Left hindlimb (tissue), 1 donor: ENCODE data around the gene FGF14.
"Not testable (repeated sequence)": the region's sequence is repeated elsewhere in the genome, so short reads cannot be mapped to it uniquely, and the experiment has no call there.

Experiments
- DNase-seq: peaks from one replicate; pipeline ENCODE4 v3.0.0-alpha.2; 2018

Gene FGF14

DNA sequence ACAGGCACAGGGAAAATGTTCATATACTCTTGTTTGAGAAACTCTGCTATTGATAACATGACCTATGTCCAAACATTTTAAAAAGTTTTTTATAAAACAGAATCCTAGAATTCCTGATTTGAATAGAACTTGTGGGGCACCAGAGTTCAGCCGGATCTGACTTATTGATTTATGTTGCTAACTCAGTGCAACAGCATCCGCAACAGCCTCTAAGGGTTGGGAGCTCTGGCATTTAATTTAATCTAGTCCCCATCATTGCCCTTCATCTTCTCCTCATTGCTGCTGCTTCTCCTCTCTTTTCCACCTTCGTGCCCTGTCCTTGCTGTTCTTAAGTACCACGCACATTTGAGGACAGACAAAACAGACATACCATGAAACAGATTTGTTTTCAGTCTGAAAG, 214.5 kb downstream of the FGF14 start:
- no peak for DNase-seq

DNA sequence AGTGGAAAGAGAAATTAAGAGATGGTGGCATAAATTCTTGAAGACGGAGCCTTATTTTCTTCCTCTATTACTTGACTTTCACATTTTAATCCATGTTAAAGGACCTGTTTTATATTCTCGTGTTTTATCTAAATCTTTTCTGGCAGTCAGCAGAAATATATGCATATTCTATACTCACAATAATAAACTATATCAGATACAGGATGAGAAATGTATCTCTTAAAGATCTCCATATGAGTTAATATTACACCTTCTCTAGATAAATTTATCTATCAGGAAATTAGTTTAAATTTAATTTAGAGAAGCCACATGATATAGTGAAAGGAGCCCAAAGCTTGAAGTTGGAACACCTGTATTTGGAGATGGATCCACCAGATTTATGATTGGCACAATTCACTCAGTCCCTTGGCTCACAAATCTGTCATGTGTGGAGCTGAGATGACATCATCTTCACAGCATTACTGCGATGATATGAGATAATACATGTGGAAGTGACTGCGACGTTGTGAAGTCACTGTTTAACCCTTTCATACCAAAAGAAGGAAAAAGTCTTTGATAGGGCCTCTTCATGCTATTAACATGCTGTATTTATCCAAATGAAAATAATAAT, 216.4 kb downstream of the FGF14 start:
- DNase-seq: no peak

DNA sequence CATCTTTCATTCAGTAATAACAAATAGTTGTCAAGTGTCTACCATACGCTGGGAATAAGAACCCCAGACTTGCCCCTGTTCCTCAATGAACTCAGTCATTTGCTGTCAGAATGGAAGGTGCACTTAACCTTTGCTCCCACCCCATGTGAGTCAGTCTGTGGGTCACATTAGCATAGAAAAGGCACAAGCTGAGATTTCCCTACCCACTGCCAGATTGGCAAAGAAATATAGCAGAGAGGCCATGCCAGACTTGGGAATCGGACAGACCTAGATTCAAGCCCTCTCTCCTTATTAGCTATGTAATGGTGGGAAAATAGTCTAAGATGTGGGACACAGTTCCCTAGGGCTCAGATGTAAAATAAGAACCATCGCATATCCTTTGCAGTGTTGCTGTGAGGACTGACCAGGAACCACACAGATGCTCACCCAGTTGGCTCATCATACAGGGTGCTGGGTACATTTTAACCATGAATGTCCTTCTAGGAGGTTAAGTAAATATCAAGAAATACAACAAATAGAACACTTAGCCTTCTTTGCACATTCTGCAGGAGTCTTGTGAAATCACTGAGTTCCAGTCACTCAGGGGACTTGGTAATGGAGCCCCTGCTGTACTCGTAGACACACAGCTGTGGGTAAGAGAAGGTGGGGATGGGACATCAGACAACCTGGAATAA, 218.2 kb downstream of the FGF14 start:
- no peak for DNase-seq

DNA sequence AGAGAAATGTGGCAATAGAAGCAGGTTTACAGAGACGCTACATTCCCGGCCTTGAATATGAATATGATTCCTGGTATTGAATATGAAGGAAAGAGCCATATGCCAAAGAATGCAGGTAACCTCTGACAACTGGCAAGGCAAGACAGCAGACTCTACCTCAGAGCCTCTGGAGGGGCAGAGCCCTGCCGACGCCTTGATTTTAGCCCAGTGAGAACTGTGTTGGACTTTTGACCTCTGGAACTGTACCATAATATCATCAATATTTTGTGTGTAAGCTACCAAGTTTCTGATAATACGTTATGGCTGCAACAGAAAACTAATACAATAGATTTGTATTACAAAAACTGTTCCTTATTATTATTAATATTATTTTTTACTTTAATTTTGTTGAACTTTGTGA, 219.7 kb downstream of the FGF14 start:
- DNase-seq: no peak

DNA sequence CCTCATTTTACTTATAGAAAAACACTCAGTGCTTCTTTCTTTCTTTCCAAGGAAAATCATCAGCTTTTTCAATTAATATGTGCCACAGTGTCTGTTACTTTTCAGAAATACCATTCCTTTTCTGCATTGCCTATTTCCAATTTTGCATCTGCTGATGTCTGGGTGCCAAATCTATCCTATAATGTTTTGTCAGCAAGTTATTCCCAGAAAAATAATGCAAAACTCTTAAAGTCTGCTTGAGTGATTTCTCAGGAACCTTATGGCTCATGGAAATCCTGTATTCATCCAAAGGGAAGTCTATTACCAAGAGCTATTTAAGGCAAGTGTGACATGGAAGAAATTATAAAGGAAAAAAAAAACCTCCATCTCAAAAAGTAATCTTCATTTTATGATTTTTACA, 224.4 kb downstream of the FGF14 start:
- DNase-seq: no peak

DNA sequence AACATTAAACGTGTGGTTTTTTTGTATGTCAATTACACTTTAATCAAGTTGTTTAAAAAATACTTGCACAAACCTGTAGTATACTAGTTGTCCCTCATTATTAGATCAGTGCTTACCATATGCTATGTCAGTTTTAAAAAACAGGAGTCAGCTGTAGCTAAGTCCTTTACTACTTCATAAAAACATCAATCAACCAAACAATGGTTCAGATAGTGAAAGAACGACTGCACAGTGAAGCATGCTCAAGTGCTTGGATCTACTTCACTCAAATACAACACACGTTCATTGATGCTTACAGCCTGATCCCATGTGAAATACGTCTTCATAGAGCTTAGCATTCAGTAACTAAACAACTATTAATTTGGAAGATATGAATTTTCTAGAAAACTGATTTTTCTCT, 225.0 kb downstream of the FGF14 start:
- DNase-seq: no peak

DNA sequence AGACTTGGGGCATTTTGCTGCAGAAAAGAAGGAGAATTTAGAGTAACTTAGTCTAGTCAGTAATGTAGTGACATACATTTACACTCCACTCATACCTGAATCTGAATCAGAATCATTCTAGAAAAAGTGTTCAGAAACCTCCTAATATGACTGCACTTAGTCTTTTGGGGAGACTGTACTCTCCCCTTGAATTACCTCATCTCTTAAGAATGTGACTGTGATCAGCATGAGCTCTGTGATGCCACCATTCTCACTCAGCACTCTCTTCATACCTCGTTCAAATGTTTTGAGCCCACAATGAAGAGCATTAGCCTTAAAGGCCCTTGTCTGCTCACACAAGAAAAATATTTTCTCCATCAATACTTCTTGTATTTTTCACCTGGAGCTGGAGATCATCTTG, 229.4 kb downstream of the FGF14 start:
- no peak for DNase-seq

DNA sequence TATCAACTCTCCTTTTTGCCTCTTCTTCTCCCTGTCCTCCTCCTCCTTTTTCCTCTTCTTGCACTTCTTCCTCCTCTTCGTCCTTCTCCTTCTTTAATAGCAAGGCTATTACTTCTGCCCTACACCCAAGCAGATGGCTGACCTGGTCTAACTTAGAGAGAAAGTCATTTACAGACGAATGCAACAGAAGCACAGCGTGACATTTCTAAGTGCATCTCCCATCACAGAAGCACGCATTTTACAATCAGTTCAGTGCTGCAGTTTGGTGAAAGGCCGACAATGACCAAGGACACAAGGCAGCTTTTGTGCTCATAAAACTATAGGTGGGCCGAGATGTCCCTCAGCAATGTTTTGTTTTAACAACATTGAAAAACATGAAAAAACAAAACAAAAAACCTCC, 231.5 kb downstream of the FGF14 start:
- no peak for DNase-seq

DNA sequence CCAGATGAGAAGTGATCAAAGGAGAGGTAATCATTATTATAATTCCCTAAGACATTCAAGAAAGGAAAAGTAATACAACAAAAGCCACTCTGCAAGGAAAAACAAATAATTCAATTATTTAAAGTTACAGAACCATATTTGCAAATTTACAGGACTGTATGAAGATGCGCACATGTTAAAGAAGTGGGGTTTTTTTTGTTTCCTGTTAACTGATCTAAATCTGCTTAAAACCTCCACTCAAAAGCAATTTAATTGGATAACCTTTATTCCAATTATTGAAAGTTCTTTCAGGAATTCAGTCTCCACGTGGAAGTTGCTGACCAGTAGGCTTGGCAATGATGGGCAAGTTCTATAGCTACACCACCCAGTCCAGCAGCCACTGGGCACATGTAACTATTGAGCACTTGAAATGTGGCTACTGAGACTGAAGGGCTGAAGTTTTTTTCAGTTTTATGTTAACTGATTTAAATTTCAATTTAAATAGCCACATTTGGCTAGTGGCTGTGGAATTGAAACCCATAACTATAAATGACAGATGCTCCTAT, 232.3 kb downstream of the FGF14 start:
- no peak for DNase-seq

DNA sequence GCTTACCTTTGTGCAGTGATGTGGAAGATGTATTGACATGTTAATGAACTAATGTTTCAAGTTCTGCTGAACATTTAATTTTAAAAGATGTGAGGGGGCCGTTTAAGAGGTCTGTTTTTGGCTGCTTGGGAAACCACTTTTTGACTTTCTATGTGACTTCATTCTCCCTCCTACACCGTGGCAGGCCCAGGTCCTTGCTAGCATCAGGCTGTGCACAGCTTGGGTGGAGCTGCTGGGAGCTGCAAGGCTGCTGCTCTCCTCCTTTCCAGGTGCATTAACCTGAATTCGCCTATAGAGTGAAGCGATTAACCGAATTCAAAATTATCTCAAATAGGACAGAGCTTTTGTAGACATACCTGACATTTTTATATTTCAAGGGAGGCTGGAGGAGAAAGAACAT, 249.1 kb downstream of the FGF14 start:
- no peak for DNase-seq

DNA sequence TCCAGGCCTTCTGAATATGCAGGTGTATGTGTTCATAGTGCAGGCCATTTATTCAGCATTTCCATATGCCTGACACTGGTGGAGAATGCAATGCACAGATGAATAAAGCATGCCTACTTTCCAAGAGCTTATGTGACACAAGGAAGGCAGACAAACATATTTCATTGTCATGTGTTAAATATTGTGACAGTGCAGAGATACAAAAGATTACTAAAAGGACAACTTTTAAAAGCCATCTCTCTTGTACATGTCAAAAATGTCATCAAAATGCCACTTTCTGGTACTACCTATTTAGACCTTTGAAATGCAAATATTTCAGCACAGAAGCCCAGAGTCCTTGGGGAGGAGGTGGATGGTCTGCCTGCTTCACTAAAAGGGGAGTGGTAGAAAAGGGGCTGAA, 254.5 kb downstream of the FGF14 start:
- DNase-seq: no peak

DNA sequence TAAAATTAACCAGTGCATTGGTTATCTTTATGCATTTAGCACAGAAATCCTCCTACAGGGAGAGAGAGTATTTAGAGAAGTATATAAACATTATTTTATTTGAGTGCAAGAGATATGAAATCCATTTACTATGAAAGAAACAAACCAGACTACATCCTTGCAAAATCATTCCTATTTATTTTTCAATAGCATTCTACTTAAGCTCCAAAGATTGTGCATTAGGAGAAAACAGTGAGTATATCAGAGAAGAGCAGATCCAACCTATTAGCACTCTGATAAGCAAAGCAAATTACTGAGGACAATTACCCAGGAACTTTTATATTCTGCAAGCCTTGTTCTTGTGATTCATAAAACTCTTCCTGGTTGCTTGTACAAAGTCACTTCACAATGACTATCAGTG, 256.1 kb downstream of the FGF14 start:
- no peak for DNase-seq

DNA sequence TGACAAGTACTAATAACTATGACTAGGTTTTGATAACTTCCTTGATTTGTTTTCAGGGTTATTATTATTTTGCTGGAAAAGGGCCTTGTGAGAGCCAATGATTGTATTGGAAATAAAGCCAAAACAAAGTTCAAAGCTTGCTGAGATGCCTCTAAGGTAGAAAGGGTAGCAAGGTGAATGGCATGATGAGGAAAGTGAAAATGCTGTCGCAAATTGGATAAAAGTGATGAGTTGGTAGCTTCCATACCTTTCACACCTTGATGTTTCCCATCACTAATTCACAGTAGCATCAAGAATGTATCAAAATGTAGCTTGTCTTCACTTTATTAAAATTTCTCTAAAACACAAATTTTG, 259.4 kb downstream of the FGF14 start:
- DNase-seq: no peak

DNA sequence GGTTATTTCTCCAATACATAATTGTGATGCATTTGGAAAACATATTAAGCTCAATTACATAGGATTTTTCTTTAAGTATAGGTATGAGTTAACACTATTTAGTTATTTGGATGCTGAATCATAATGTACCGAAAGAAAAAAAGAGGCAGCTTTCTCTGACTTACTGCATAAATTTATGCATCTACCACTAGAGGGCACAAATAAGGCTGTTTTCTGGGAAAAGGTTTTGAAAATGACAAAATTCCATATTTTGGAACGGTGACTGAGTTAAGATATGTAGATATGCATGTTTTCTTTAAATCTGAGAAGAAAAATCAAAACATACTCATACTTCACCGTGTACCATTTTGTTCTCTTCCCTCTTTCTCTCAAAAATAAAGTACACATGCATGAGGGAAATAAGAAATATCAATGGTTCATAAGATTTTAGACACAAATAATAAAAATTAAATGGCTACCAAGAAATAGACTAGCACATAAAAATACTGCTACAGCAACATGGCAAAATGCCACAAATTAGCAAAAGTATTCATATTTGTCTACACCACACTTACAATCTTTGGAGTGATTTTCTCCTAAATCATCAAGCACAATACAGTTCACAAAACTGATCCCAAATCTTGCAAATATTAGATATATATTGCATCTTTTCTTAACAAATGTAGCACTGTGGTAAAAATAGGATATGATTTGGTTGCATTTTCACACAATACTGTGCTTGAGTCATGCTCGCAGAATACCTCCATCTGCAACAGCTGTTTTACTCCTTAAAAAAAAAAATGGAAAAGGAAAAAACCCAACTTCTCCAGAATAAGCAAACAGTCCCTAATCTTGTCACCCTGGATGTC, 260.0 kb downstream of the FGF14 start:
- no peak for DNase-seq

DNA sequence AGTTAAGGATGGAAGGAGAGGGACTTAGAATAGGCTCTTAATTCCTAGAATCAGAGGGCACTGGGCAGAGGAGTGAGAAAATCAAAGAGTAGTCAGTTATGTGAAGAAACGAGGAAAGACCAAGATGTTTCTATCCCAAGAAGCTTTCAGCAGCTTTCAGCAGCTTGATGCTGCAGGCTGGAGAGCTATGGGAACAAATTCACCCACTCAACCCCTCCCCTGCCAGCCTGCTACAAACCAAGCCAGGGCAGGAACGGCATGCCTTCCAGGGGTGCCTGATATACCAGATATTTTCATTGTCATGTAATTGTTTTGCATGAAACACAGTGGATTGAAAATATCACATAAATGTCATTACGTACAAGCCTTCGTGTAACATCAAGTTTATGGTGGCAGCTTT, 262.2 kb downstream of the FGF14 start:
- DNase-seq: no peak

DNA sequence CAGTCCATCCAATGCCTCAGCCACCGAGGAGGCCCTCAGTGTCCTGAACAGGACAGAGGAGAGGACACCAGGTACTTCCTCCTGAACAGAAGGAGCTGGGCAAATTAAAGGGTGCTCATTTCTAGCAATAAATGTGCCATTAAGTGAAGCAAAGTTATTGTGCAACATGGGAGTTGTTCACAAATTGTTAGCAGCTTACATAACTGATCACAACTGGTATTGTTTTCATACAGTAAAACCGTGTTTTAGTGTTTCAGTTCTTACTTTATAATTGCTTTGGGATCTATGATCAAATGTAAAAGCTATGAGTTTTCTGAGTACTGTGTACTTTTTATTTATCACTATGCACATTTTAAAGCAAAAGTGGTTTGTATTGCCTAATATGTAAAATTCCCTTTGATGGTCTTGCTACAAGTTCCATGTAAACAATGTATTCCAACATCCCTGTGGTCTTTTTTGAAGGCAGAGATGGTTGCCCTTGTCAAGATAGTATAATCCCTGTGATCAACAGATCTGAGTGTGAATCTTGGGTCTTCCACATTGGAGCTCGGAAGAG, 263.1 kb downstream of the FGF14 start:
- no peak for DNase-seq

DNA sequence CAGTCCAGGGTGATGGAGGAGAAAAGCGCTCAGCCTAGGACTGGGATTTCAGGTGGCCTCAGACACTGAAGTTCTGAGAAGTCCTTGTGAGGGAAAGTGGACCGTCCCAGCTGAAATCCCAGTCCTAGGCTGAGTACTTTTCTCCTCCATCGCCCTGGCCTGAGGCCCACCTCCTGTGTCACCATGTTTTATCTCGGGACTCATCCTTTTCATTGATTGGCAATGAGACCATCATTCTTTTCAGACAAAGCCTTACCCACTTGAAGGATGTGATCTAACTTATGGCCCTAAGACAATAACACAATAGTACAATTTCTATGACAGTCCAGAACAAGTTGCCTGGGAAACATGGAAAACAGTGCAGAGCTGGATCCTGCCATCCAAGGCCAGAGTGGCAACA, 263.9 kb downstream of the FGF14 start:
- not testable (repeated sequence) for DNase-seq

DNA sequence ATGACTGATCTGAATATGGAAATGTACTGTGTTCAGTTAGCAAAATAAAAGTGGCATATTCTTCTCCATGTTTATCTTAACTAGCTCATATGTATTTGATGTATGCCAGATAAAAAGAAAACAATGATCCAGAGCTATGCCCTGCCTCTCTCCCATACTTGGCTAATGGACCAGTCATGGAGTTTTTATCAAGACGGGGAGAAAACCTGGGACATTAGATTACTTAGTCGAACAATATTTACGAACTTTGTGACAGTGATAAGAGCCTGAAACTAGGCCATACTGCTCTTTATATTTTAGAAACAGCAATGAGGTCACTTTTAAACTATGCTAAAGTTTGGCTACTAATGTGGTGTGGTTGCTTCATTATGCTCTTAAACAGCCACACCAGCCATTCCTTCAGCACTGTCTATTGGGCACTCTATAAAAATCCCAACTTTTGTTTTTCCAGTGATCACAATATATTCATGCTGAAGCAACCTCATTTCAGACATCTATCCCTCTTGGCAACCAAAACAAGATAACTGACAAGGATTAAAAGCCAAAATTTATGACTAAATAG, 265.0 kb downstream of the FGF14 start:
- DNase-seq: no peak

DNA sequence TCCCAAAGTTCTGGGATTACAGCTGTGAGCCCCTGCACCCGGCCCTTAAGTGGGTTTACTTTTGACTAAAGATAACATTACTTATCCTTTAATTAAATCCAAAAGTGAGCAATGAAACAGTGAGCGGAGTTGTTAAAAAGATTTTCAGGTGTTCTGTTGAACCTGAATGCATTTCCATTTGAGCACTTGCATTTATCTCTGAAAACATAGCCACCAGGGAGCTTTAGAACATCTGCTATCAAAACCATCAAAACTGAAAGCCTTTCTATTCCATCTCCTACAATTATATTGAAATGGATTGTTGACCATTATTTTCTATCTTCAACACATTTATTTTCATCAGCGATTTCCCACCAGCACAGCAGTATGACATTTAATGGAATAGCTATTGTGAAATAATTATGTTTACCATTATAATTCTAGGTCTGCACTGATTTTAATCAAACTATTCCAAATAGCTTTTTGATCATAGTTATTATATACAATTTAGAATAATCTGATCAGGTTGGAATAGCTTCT, 269.0 kb downstream of the FGF14 start:
- DNase-seq: no peak

DNA sequence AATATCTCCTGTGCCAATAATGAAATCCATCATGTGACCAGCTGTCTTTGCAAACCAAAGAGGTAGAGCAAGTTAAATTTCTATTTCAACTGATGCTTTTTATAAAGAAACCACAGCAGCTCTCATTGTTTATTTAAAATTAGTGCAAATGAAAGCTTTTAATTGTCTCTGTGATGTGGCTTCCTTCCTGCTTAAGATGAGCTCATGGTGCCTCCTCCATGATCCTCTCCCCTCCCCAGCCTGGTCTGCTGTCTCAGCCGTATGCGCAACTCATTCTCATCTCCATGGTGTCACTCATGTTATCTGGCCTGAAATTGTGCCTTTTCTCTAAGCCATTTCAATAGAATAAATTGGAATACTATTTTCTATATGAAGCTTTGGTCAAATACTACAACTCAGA, 270.6 kb downstream of the FGF14 start:
- DNase-seq: no peak

DNA sequence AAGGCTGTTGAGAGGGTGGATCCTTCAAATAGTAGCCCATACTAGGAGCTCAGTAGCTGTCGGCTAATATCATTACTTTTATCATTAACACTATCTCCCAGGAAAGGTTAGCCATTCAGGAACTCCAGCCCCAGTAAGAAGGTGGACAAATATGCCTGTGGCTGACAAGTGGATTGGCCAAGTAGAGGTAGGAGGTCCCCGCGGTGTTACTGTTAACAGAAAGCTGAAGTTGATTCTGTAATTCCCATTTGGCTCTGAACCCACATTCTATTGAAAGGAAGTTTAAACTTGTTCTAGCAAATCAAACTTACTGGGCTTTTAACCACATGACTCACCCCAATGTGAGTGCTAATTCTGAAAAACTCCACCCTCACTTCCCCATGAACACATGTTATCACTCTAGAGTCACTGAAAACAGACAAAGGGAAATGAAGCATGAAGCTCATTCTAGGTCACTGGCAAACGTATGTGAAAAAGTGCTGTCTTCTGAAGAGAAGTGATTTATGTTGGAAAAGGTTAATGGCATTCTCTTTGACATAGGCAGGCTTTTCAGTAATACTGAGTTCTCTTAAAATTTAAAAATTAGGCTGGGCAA, 273.5 kb downstream of the FGF14 start:
- DNase-seq: no peak

DNA sequence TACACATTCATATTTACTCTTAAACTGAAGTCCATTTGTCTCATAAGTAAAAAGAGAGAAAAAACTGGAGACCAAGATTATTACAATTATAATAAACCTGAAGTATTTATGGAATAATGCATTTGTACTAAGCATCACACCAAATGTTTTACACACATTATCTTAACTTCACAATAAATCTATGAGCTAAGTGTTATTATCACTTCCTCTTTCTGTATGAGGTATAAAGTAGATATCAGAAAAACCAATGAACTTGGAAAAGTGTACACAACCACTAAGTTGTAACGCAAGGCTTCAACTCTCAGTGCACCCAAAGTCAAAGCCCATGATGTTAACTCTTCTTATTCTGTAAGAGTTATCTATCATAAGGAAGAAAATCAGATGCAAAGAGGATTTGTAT, 274.7 kb downstream of the FGF14 start:
- no peak for DNase-seq

DNA sequence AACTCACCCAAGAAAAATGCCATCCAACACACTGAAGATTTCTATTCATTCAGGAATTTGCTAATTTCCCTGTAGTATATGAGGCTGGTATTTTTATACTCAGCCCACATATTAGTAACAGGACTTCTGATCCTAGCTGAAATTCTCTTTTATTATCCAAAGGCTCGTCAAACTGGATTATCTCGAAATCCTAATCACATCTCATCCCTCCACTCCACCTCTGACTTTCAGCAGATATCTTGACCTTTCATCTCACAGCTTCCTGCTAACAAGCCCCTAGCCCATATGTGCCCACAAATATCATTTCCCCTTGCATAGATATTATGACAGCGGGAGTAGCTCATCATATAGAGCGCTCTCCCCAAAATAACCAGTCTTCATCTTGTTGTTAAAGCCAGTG, 279.7 kb downstream of the FGF14 start:
- DNase-seq: no peak
